Anterior cingulate cortex (tissue), 58 donors: Measurements from ENCODE around the gene ZKSCAN3.
A peak's percentile ranks its signal among the peaks of the same experiment; 100 is the strongest.
"Not testable (repeated sequence)": the region's sequence is repeated elsewhere in the genome, so short reads cannot be mapped to it uniquely, and the experiment has no call there.

ENCODE experiments used
- DNase-seq, 58 donors: peaks; one replicate each; lab custom pipeline; 2025; lab: John Stamatoyannopoulos, UW

The ZKSCAN3 gene

GRCh38 chr6:28371280-28371679, 21.5 kb downstream of the ZKSCAN3 start:
- no peak for DNase-seq

GRCh38 chr6:28371706-28372451, 22.1 kb downstream of the ZKSCAN3 start:
- DNase-seq = no peak

- no peak for DNase-seq
These were observed 24.2 kb downstream of the ZKSCAN3 start for GRCh38 chr6:28373925-28374324.

- DNase-seq = no peak
These were observed 28.1 kb downstream of the ZKSCAN3 start for GRCh38 chr6:28377879-28378278.

- no peak for DNase-seq
These were observed 28.9 kb downstream of the ZKSCAN3 start for GRCh38 chr6:28378644-28379043.

- DNase-seq = no peak
These were observed 30.6 kb downstream of the ZKSCAN3 start for GRCh38 chr6:28380381-28380780.

- DNase-seq = peak in 56 of 58 donors; percentile 1 to 72 (median 37)
These were observed 33.7 kb downstream of the ZKSCAN3 start for GRCh38 chr6:28383235-28384142.

- DNase-seq = no peak
These were observed 34.4 kb downstream of the ZKSCAN3 start for GRCh38 chr6:28384143-28384533.

- DNase-seq = no peak
These were observed 40.9 kb downstream of the ZKSCAN3 start for GRCh38 chr6:28390688-28391087.

- no peak for DNase-seq
These were observed 44.3 kb downstream of the ZKSCAN3 start for GRCh38 chr6:28393912-28394662.

GRCh38 chr6:28395918-28396317, 46.2 kb downstream of the ZKSCAN3 start:
- DNase-seq = no peak

- DNase-seq = peak; percentile 31 to 87 (median 72)
These were observed 49.8 kb downstream of the ZKSCAN3 start, which contains the start of gene ZSCAN12 for GRCh38 chr6:28399350-28400121. Gene ZSCAN12 (minus strand): TSS chr6:28399747. CDS start chr6:28398405, 1,342 bp downstream.

- no peak for DNase-seq
These were observed 50.3 kb downstream of the ZKSCAN3 start for GRCh38 chr6:28400122-28400451.

- no peak for DNase-seq
These were observed 51.4 kb downstream of the ZKSCAN3 start for GRCh38 chr6:28401172-28401571.

GRCh38 chr6:28402197-28402596, 52.5 kb downstream of the ZKSCAN3 start:
- DNase-seq = no peak

GRCh38 chr6:28403923-28404322, 54.2 kb downstream of the ZKSCAN3 start:
- DNase-seq = not testable (repeated sequence)

- no peak for DNase-seq
These were observed 57.7 kb downstream of the ZKSCAN3 start for GRCh38 chr6:28407401-28407800.

- no peak for DNase-seq
These were observed 58.5 kb downstream of the ZKSCAN3 start for GRCh38 chr6:28408076-28408802.

- no peak for DNase-seq
These were observed 61.0 kb downstream of the ZKSCAN3 start for GRCh38 chr6:28410767-28411166.
